HG03196 (cell line): ENCODE data around the gene COL4A1.

ENCODE experiments used
- ATAC-seq: cut with Tn5 transposase; IDR thresholded peaks from one replicate; pipeline ENCODE4 v1.9.1; 2021; ENCODE audit not compliant: unreplicated experiment

The COL4A1 gene

DNA sequence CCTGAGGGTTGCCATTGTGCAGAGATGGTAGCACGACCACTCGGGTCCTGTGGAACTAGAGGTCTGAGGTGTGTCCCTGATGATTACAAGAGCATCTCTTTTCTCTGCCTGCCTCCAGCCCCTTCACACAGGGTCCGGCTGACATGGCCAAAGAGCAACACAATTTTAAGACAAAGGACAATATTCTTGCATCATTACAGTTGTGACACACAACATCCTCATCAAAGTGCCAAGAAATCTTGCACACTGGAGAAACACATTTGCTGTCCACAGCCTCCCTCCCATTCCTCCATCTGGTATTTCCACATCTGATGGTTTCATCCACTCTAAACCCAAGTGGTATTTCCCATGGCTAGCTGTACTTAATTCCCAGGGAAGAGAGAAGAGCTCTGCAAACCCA lies 12.8 kb downstream of the COL4A1 start:
- ATAC-seq: no peak

GRCh38 chr13:110293649-110294048 lies 13.3 kb downstream of the COL4A1 start:
- ATAC-seq: no peak

DNA sequence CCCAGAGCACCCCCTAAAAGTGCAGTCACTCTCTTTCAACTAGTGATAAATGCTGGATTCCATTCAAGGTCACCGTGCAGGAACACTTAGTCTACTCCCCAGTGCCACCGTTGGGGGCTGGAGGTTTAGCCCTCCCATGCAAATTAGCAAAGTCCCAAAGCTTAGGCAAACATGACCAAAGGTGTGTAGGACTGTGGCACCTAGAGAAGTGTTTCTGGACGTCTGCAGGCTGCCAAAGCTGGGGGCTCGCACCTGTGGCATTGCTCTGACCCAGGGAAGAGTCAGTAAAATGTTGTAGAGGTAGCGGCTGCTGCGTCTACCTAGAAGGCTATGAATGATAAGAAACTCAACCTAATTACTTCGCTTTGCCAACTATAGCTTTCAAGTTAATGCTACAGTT lies 13.9 kb downstream of the COL4A1 start:
- ATAC-seq: no peak

DNA sequence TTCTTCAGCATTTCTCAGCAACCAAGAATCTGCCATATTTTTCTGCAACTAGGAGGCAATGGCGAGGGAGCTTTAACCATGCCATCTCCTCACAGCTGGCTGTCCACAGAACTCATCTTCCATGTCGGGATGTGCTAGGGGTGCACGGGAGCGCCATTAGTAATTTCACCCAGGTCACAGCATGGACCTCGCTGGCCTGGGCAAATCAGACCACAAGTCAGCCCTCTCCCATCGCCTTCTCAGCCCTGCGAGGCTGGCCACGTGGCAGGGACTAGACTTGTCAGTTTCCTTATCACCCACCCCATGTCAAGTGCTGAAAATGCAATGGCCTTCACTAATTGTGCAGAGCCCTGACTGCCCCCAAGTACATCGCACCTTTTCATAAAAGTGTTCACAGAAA lies 15.7 kb downstream of the COL4A1 start:
- ATAC-seq: no peak

GRCh38 chr13:110290826-110291225 lies 16.1 kb downstream of the COL4A1 start:
- ATAC-seq: no peak

DNA sequence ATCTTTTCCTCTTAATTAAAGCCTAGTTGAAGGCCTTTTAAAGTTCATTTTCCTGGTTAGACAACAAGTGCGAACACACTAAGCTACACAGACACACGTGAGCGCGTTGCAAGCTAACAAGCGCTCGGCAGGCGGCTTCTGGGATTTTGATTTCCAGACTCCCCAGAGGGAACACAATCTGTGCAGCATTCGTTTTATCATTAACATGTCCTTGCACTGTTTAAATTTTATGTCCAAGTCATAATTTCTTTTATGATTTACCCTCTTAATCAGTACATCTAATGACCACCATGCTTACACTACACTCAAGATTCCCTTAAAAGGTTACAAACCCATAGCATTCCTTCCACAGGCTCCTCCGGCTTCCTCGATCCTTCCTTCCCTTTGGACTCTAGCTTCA lies 16.8 kb downstream of the COL4A1 start:
- ATAC-seq: no peak

- ATAC-seq: no peak
Observed at GRCh38 chr13:110289661-110290060, 17.3 kb downstream of the COL4A1 start.

GRCh38 chr13:110289174-110289573 lies 17.8 kb downstream of the COL4A1 start:
- no peak for ATAC-seq

- no peak for ATAC-seq
Observed at GRCh38 chr13:110286833-110287819, 19.8 kb downstream of the COL4A1 start.

- no peak for ATAC-seq
Observed at GRCh38 chr13:110285991-110286832, 20.7 kb downstream of the COL4A1 start.

- ATAC-seq: no peak
Observed at GRCh38 chr13:110284779-110285484, 22.0 kb downstream of the COL4A1 start.

- no peak for ATAC-seq
Observed at GRCh38 chr13:110283736-110284517, 23.0 kb downstream of the COL4A1 start.

GRCh38 chr13:110282316-110282841 lies 24.6 kb downstream of the COL4A1 start:
- ATAC-seq: no peak

DNA sequence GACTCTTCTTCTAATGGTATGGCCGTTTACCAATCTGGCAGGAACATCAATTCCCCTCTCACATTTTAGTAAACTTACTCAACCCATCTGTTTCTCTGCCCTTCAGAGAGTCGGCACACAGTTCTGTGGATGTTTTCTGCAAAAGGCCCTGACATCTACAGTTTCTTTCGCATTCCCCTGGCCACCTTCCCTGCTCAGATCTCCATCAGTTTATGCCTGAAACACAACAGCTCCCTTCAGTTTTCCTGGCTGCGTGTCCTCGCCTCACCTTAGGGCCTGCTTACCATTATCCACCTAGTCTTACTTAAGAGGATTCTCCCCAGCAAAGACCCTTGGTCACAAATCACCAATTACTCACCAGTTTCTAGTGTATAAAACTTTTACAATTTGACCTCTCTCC lies 25.2 kb downstream of the COL4A1 start:
- ATAC-seq: no peak

DNA sequence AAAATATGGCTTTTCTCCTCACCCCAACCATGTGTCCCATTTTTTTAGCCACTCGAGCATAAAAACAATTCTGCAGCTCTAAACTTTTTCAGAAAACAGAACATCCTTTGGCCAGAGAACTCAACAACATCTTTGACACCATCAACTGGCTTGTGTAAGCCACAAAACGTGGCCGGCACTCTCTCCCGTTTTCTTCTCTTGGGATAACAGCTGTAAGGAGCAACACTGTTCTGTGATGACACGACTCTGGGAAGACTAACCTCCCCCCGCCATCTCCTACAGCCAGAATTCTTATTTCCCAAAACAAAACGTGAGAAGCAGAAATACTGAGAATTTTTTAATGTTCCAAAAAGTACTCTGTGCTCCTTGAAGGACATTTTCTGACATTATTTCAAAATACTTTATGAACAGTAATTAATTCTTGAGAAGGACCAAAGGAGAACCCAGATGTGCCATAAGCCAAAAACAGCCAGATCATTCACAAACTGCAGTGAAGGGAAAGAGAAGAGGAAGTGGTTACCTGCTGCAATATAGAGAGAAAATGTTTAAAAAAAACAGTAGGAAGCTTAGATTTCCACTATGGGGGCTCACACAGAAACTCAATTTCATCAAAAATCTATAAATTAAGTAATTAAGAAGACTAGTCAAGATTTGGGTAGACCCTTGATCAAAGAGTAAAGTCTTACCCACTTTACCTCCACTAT lies 25.8 kb downstream of the COL4A1 start:
- no peak for ATAC-seq

DNA sequence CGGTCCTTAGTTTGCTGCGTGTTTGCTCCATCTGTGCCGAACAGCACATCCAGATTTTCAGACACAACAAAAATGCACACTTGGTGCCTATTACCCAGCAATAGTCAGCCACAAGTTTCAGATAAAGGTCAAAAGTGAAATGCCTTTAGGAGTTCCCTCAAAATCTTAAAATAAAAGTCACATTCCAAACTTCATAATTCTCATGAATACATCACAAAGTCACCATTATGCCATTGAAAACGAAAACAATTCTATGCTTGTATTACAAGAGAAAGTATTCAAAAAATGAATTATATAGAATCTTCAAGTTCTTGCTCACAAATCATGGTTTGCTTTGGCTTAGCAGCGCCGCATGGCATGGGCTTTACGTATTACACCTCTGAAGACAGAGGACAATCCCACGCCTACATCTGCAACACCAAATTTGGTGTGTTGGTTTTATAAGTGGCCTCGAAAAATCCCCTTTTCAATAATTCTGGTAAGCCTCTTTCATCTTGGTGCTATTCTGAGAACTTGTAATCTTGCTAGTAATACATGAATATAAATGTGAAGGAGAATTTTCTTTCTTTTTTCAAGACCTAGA lies 26.6 kb downstream of the COL4A1 start:
- ATAC-seq: no peak

DNA sequence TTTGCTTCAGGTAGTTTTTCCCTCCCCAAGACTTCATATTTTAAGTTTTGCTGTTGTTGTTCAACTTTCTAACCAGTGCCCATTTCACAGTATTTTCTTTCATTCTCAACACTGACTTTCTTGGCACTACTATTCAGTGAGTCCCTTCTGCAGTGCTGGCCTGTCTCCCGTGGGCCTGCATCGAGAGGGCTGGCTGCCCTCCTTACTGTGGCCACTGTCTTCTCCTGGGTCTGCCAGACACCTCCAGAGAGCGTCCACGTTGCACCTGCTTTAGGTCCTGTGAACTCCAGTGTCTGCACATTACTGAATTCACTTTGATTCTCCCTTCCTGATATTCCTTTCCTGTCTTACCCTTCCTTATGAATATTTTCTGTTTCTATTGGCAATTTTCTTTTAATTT lies 27.3 kb downstream of the COL4A1 start:
- ATAC-seq: no peak

DNA sequence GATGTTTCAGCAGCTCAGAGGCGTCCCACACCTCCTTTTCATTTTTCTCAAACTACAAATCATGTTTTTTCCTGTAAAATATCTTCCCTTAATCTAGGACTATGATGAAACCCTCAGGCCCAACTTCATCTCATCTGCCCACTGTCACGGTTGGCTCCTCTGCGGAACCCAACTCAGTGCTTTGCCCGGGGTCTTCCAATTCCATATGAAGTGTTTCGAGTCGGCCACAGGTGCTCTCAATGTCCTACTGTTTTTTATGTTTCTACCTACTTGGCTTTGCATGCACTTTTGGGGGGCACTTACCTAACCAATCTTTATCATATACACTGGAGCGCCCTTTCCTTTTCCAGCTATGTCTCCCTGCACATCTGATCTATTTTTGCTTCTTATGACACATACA lies 28.1 kb downstream of the COL4A1 start:
- no peak for ATAC-seq

GRCh38 chr13:110277357-110277975 lies 29.5 kb downstream of the COL4A1 start:
- no peak for ATAC-seq
